Right lobe of liver (tissue), 6 donors: ENCODE results near the gene WNT9B. TPM values are rescaled to one million over a fixed set of nuclear protein-coding genes. Genes with fewer than 3 reads are reported as not detected.

Experiments
- ATAC-seq, 4 donors: fragments of 200-7000 bp; cut with Tn5 transposase; one replicate each; pipeline ENCODE4 v1.9.1; 2020; ENCODE audit warnings: mild to moderate bottlenecking in 4 of 4, moderate library complexity in 4 of 4
- DNase-seq, 3 donors: peaks; one replicate each; pipeline ENCODE4 v3.0.0-alpha.2; 2020
- H3K27ac ChIP-seq, 3 donors: fragments of 200-600 bp; one replicate each; pipeline ENCODE4 v1.8.0; 2022
- H3K27me3 ChIP-seq, 2 donors: fragments of 200-600 bp; one replicate each; pipeline ENCODE4 v1.8.0; 2022
- H3K36me3 ChIP-seq, 4 donors: fragments of 200-600 bp; sonication (generic) in 1 of 4; one replicate each; pipeline versions ENCODE4 v1.5.1 to v1.8.0; 2017 to 2022; ENCODE audit warnings: control low read depth in 1 of 4
- H3K4me1 ChIP-seq, 4 donors: fragments of 200-600 bp; sonication (generic) in 1 of 4; one replicate each; pipeline versions ENCODE4 v1.5.1 to v1.8.0; 2017 to 2022; ENCODE audit warnings: control low read depth in 1 of 4
- H3K4me3 ChIP-seq, 3 donors: fragments of 200-600 bp; one replicate each; pipeline ENCODE4 v1.8.0; 2022
- H3K9me3 ChIP-seq, 4 donors: fragments of 200-600 bp; sonication (generic) in 1 of 4; one replicate each; pipeline versions ENCODE4 v1.5.1 to v1.8.0; 2017 to 2022; ENCODE audit warnings: control low read depth in 1 of 4
- CTCF ChIP-seq, 4 donors: fragments of 200-600 bp in 3 of 4; fragments of 450-650 bp in 1 of 4; IDR thresholded peaks; one replicate each; pipeline versions ENCODE4 v1.5.1 to v1.8.0; 2016 to 2022; ENCODE audit warnings: antibody characterized with exemption in 4 of 4, mild to moderate bottlenecking in 2 of 4
- POLR2A ChIP-seq: fragments of 450-650 bp; IDR thresholded peaks from one replicate; pipeline ENCODE4 v1.6.1; 2017; ENCODE audit warnings: antibody characterized with exemption, mild to moderate bottlenecking
- WGBS: methylation state at CpG from one replicate; pipeline ENCODE4 v1.1.6; 2018; ENCODE audit warnings: low coverage, low lambda C conversion rate; ENCODE audit not compliant: insufficient coverage; ENCODE audit errors: missing lambda C conversion rate; 5-methylcytosine and 5-hydroxymethylcytosine counted together
- intact Hi-C, 2 donors: fragments of 100-400 bp; cut with DNase I; formaldehyde crosslinking; loops; one replicate each; pipeline versions ENCODE4 v1.11.2 to v1.14.1; 2022
- total RNA-seq, 6 experiments: library from RNA; depleted of rRNA in 2 of 6; stranded (reverse); fragments of >200 nt in 2 of 6; fragmentation: NEBNext Ultra II Directional in 3 of 6; extraction: Animal tissue kit (Norgen Biotek cat#: 25700) in 3 of 6; gene quantifications; one replicate each; pipeline versions ENCODE4 v1.1.0 to v1.2.4, GENCODE V29; 2016 to 2023
- donor health status: DM: no; HTN: yes; CAD: no.
- donor health status: DM: no; HTN: no; CAD: no.
- donor health status: DM: no; HTN: no; CAD: no.
- donor health status: DM: no; HTN: yes; CAD: no.
- donor health status: DM: no; HTN: yes; CAD: no.

Gene WNT9B
- total RNA-seq, 6 experiments from 2014 or later = 0.55 to 1.7 (median 1.2) TPM; not detected in 3

DNA sequence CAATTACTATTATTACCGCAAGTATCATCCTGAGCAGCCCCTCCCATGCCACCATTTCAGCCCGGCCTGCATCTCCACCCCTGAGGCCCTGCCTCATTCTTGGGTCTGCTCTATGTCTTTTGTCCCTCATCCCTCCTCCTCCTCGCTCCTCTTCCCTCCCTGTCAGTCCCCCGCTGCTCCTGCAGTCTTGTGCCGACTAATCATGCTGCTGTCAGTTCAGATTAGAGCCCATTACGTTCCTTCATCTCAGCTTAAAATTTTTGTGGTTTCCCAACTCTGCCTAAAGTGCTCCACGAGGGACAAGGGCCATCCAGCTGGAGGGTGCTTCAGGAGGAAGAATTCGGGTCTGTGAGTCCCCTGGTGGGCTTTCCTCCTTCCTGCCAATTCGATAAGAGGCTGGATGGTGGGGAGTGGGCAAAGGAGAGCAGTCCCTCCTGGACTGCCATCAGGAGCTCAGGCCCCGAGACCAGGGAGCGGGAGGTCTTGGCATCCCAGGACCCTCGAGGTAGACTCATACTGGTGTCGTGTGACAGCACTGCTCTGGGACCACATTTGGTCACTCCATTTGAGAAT is 38.7 kb downstream of the WNT9B start:
- Histone ChIP-seq H3K27me3 (no peaks in the 10 kb centered on the region), H3K36me3 (no peaks in the 10 kb centered on the region), H3K9me3 (no peaks in the 10 kb centered on the region), H3K4me1 (no peaks in the 10 kb centered on the region), H3K27ac (no peak overlapping the region), H3K4me3 (no peak overlapping the region)
- TF ChIP-seq POLR2A (no peak), CTCF (IDR thresholded peaks at IDR 0.05) (no peak)
- 71% methylated on average over 7 of the region's 13 CpGs for WGBS
- intact Hi-C loops = loop anchor here in 1 of 2 donors (10.0 kb wide), 1 partner anchor 45 kb away; no protein-coding TSS in a partner anchor
- ATAC-seq = no peak
- DNase-seq = no peak

DNA sequence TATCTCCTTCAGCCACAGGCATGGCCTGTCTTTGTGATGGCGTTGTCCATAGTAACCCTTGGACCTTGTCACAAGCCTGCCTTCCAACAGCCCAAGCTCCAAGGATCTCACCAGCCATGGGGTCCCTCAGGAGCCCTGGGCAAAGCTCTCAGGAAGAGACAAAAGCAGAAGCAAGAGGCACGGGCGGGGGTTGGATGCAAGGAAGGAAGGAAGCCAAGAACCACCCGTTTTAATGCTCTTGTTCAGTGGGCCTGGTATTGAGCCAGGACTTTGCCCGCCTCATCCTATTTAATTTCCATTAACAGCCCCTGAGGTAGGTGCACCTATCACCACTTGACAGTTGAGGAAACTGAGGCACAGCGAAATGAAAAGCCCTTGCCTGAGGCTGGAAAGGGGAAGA is 39.3 kb downstream of the WNT9B start:
- Histone ChIP-seq H3K36me3 (no peaks in the 10 kb centered on the region), H3K4me3 (no peak overlapping the region), H3K9me3 (no peaks in the 10 kb centered on the region), H3K4me1 (no peaks in the 10 kb centered on the region), H3K27ac (no peak overlapping the region), H3K27me3 (no peaks in the 10 kb centered on the region)
- no peak for ATAC-seq
- intact Hi-C loops = no loop called here
- DNase-seq = no peak
- 73% methylated on average over 3 of the region's 6 CpGs for WGBS
- TF ChIP-seq CTCF (IDR thresholded peaks at IDR 0.05) (no peak), POLR2A (no peak)

- intact Hi-C loops = no loop called here
- Histone ChIP-seq H3K36me3 (no peaks in the 10 kb centered on the region), H3K4me1 (no peaks in the 10 kb centered on the region), H3K27ac (no peak overlapping the region), H3K9me3 (no peaks in the 10 kb centered on the region), H3K4me3 (no peak overlapping the region), H3K27me3 (no peaks in the 10 kb centered on the region)
- WGBS = 63% methylated on average over 4 of the region's 4 CpGs
- TF ChIP-seq CTCF (IDR thresholded peaks at IDR 0.05) (no peak), POLR2A (no peak)
- DNase-seq (no peak), ATAC-seq (no peak)
Observed at GRCh38 chr17:46892192-46892703, 40.9 kb downstream of the WNT9B start.

DNA sequence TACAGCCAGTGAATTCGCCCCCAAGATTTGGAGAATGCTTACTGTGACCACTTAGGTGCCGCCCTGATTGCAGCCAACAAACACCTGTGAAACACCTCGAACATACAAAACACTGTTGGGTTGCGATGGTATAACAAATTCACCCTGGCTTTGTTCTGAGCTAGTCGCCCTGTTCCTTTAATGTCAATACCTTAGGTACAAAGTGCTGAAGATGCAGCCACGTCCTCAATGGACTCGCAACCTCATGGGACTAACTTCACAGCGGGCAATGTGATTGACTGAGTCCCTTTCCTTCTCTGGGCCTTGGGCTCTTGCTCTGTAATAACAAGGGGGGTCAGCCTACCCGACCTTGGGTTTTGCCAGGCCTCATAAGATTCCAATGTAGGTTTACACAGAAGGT is 42.6 kb downstream of the WNT9B start:
- WGBS = 50% methylated on average over 4 of the region's 9 CpGs
- ATAC-seq (peak in 1 of 4 donors; percentile 26), DNase-seq (no peak)
- intact Hi-C loops = no loop called here
- H3K27ac ChIP-seq = no peak overlapping the region
- no peaks in the 10 kb centered on the region for H3K27me3 ChIP-seq
- no peak overlapping the region for H3K4me3 ChIP-seq
- H3K4me1 ChIP-seq = no peaks in the 10 kb centered on the region
- TF ChIP-seq POLR2A = no peak
- TF ChIP-seq CTCF (IDR thresholded peaks at IDR 0.05) = no peak
- no peaks in the 10 kb centered on the region for H3K9me3 ChIP-seq
- H3K36me3 ChIP-seq = no peaks in the 10 kb centered on the region
